ENCODE data around the gene TSPAN2. TPM values are rescaled to one million over a fixed set of nuclear protein-coding genes. Genes with fewer than 3 reads are reported as not detected.

The TSPAN2 gene
- total and polyA plus RNA-seq, 10 donors, result 0.59 to 14.7 (median 4.8) TPM

DNA sequence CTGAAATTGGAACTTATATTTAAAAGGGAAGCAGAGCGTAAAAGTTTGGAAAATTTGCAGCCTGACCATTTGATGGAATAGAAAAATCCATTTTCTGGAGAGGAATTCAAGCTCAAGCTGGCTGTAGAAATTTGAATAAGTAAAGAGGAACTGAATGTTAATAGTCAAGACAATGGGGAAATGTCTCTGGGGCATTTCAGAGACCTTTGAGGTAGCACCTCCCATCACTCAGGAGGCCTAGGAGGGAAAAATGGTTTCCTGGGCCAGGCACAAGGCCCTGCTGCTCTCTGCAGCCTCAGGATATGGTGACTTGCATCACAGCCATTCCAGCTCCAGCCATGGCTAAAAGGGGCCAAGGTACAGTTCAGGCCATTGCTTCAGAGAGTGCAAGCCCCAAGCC is 77.3 kb downstream of the TSPAN2 start:
- no peak for DNase-seq
- TF ChIP-seq, protein P1, sequence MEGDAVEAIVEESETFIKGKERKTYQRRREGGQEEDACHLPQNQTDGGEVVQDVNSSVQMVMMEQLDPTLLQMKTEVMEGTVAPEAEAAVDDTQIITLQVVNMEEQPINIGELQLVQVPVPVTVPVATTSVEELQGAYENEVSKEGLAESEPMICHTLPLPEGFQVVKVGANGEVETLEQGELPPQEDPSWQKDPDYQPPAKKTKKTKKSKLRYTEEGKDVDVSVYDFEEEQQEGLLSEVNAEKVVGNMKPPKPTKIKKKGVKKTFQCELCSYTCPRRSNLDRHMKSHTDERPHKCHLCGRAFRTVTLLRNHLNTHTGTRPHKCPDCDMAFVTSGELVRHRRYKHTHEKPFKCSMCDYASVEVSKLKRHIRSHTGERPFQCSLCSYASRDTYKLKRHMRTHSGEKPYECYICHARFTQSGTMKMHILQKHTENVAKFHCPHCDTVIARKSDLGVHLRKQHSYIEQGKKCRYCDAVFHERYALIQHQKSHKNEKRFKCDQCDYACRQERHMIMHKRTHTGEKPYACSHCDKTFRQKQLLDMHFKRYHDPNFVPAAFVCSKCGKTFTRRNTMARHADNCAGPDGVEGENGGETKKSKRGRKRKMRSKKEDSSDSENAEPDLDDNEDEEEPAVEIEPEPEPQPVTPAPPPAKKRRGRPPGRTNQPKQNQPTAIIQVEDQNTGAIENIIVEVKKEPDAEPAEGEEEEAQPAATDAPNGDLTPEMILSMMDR (IDR thresholded peaks at IDR 0.05 in 8 of 11, conservative IDR thresholded peaks at IDR 0.05 in 3 of 11), result no peak
- TF ChIP-seq POLR2AphosphoS5 (IDR thresholded peaks at IDR 0.05) (no peak), POLR2A (IDR thresholded peaks at IDR 0.05) (no peak)
- H3K27me3 ChIP-seq (replicated peaks in 1 of 7), result no peaks in the 10 kb centered on the region
- WGBS, 5 donors, result 86 to 95% (median 90%) methylated on average over 1 of the region's 1 CpG
- no peaks in the 10 kb centered on the region for H3K9me3 ChIP-seq
- H3K36me3 ChIP-seq, result no peaks in the 10 kb centered on the region
- no peaks in the 10 kb centered on the region for H3K4me1 ChIP-seq
- intact Hi-C loops (cut with DNase I; ENCODE audit: low total_unique reads), result no loop called here
- no peak overlapping the region for H3K27ac ChIP-seq
- H3K4me3 ChIP-seq, result no peak overlapping the region

DNA sequence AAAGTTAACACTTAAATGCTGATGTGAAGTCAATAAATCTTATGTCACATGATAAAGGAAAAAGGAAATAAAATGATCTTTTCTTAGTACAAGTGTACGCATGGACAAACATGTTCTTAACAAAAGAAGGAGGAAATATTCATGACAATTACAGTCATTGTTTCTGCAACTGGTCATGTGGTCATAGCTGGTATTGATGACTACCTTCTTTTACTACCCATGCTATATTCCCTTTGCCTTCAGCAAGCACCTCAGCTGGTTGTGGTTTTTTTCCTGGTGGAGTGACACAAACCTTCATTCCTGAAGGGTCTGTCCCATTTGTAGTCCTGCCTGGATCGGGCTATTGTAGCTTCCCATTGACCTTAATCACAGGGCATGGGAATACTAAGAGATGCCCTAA is 83.1 kb downstream of the TSPAN2 start:
- TF ChIP-seq POLR2AphosphoS5 (IDR thresholded peaks at IDR 0.05) (no peak), POLR2A (IDR thresholded peaks at IDR 0.05) (no peak)
- TF ChIP-seq, protein P1 (IDR thresholded peaks at IDR 0.05 in 8 of 11, conservative IDR thresholded peaks at IDR 0.05 in 3 of 11), result no peak
- no peak overlapping the region for H3K27ac ChIP-seq
- DNase-seq, result no peak
- peaks cover 0 to 9% (median 0%) of the 10 kb centered on the region in 7 donors for H3K27me3 ChIP-seq (replicated peaks in 1 of 7)
- H3K4me1 ChIP-seq, result no peaks in the 10 kb centered on the region
- H3K9me3 ChIP-seq, result no peaks in the 10 kb centered on the region
- intact Hi-C loops (cut with DNase I; ENCODE audit: low total_unique reads), result no loop called here
- H3K36me3 ChIP-seq, result no peaks in the 10 kb centered on the region
- H3K4me3 ChIP-seq, result no peak overlapping the region
- WGBS, 5 donors, result 73 to 83% (median 81%) methylated on average over 2 of the region's 2 CpGs

Other genes with a start within 250 kb of the TSPAN2 start
- not detected for gene SYCP1, start 234.6 kb downstream of the TSPAN2 start, total RNA-seq
- not detected for gene SYCP1, start 234.6 kb downstream of the TSPAN2 start, polyA plus RNA-seq
- not detected for gene TSHB, start 59.7 kb downstream of the TSPAN2 start, total RNA-seq
- gene TSHB, start 59.7 kb downstream of the TSPAN2 start, polyA plus RNA-seq, result not detected
- 1 to 10 TPM in 5 of 7 donors, under 1 TPM in 2; 0.34 to 4.6 (median 2.0) TPM for gene NGF, start 248.7 kb upstream of the TSPAN2 start, total RNA-seq
- gene NGF, start 248.7 kb upstream of the TSPAN2 start, polyA plus RNA-seq, result 1 to 10 TPM in 2 of 3 donors, under 1 TPM in 1; 0.76 to 2.9 (median 2.1) TPM